Pons (tissue), 1 donor: ENCODE measurements around the gene CCDC192.

Experiments
- DNase-seq: peaks from one replicate; pipeline ENCODE4 v3.0.0-alpha.2; 2016; ENCODE audit warnings: low spot score

CCDC192 gene

GRCh38 chr5:127810707-127811490 lies 107.7 kb downstream of the CCDC192 start:
- no peak for DNase-seq

GRCh38 chr5:127812570-127812969 lies 109.4 kb downstream of the CCDC192 start:
- DNase-seq = no peak

- no peak for DNase-seq
Measured at GRCh38 chr5:127813633-127814587, 110.7 kb downstream of the CCDC192 start.

GRCh38 chr5:127814588-127814973 lies 111.4 kb downstream of the CCDC192 start:
- DNase-seq = no peak

GRCh38 chr5:127820910-127821553 lies 117.8 kb downstream of the CCDC192 start:
- DNase-seq = no peak

GRCh38 chr5:127821896-127822295 lies 118.7 kb downstream of the CCDC192 start:
- DNase-seq = no peak

GRCh38 chr5:127824126-127824525 lies 120.9 kb downstream of the CCDC192 start:
- DNase-seq = no peak

- no peak for DNase-seq
Measured at GRCh38 chr5:127826011-127826410, 122.8 kb downstream of the CCDC192 start.

- no peak for DNase-seq
Measured at GRCh38 chr5:127827451-127827850, 124.3 kb downstream of the CCDC192 start.

- no peak for DNase-seq
Measured at GRCh38 chr5:127830157-127830556, 127.0 kb downstream of the CCDC192 start.

GRCh38 chr5:127830829-127831598 lies 127.8 kb downstream of the CCDC192 start:
- no peak for DNase-seq

GRCh38 chr5:127832067-127832466 lies 128.9 kb downstream of the CCDC192 start:
- DNase-seq = no peak

- peak; percentile 49 for DNase-seq
Measured at GRCh38 chr5:127834094-127834531, 130.9 kb downstream of the CCDC192 start.

GRCh38 chr5:127834554-127834953 lies 131.4 kb downstream of the CCDC192 start:
- peak; percentile 62 for DNase-seq

- DNase-seq = no peak
Measured at GRCh38 chr5:127838661-127839060, 135.5 kb downstream of the CCDC192 start.

GRCh38 chr5:127839072-127839471 lies 135.9 kb downstream of the CCDC192 start:
- no peak for DNase-seq

- no peak for DNase-seq
Measured at GRCh38 chr5:127839496-127840197, 136.5 kb downstream of the CCDC192 start.

- DNase-seq = no peak
Measured at GRCh38 chr5:127840198-127840524, 137.0 kb downstream of the CCDC192 start.

- DNase-seq = no peak
Measured at GRCh38 chr5:127840809-127841208, 137.6 kb downstream of the CCDC192 start.

- peak; percentile 94 for DNase-seq
Measured at GRCh38 chr5:127844581-127845021, 141.4 kb downstream of the CCDC192 start.

- no peak for DNase-seq
Measured at GRCh38 chr5:127846884-127847283, 143.7 kb downstream of the CCDC192 start.
